AG10803 (cell line): ENCODE results near the gene APPL2.
A peak's percentile ranks its signal among the peaks of the same experiment; 100 is the strongest.

Experiments used
- DNase-seq: peaks from one replicate; pipeline ENCODE4 v3.0.0; 2010; ENCODE audit warnings: low read depth
- H3K4me3 ChIP-seq: 2 replicates; pipeline ENCODE4 v1.5.1; 2011; ENCODE audit warnings: mild to moderate bottlenecking, low read length, control low read depth
- CTCF ChIP-seq: conservative IDR thresholded peaks from 2 replicates; pipeline ENCODE4 v1.5.1; 2011; ENCODE audit warnings: mild to moderate bottlenecking, low read length, control low read depth, inconsistent platforms

APPL2 gene

DNA sequence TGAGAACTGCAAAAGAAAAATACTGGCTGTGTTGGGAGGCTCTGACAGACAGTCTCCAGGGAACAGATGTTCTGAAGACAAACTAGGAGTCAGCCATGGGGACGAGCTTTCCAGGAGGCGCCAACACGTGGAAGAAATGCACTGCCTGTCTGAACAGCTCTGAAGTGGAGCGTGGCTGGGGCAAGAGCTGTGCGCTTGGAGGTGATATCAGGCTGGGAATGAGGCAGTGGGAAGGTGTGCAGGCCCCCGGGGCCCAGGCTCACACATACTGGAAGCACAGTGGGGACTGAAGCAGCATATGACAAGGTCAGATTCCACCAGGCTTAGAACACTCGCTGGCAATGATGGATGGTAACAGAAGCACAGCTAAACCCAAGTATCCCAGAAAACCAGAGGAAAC is 17.5 kb downstream of the APPL2 start:
- peak; percentile 29 for TF ChIP-seq CTCF
- peak; percentile 42 for DNase-seq
- no peak overlapping the region for H3K4me3 ChIP-seq

DNA sequence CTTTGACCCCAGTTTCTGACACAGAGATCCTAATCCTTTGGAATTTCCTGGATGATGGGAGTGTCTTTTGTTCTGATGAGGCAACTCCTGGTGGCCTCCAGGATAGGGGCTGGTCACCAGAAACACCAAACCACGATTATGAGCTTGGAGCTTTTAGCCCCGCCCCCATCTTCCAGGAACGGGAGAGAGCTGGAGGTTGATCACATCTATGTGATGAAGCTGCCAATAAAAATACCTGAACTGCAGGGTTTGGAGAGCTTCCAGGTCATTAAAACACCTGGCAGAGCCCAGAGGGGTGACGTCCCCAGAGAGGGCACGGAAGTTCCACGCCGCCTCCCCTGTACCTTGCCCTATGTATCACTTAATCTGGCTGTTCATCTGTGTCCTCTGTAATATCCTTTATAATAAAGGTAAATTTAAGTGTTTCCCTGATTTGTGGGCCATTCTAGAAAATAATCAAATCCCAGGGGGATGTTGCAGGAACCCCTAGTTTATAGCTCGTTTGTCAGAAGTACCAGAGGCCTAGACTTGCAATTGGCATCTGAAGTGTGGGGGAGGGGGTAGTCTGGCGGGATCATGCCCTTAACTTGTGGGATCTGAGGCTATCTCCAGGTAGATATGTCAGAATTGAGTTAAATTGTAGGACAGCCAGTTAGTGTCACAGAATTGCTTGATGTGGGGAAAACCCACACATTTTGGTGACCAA is 21.2 kb downstream of the APPL2 start:
- no peak for TF ChIP-seq CTCF
- H3K4me3 ChIP-seq = no peak overlapping the region
- DNase-seq = peak; percentile 51

DNA sequence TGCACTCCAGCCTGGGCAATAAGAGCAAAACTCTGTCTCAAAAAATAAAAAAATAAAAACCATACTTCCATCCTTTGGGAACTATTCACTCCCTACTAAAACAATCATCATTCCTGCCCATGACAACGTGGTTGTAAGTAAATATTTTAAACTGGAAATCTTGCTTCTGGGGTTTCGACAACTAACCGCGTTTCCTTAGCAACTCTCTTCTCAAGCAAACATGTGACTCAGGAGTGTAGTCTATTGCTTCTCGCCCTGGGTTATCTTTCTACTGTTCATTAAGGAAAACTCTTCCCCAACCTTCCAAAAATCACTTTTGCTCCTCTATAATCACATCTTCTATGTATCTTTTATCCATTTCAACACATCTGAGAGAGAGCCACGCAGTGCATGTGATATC is 21.8 kb downstream of the APPL2 start:
- peak; percentile 84 for DNase-seq
- TF ChIP-seq CTCF = no peak
- no peak overlapping the region for H3K4me3 ChIP-seq

- H3K4me3 ChIP-seq = no peak overlapping the region
- no peak for TF ChIP-seq CTCF
- peak; percentile 95 for DNase-seq
Measured at GRCh38 chr12:105212438-105212837, 23.5 kb downstream of the APPL2 start.

DNA sequence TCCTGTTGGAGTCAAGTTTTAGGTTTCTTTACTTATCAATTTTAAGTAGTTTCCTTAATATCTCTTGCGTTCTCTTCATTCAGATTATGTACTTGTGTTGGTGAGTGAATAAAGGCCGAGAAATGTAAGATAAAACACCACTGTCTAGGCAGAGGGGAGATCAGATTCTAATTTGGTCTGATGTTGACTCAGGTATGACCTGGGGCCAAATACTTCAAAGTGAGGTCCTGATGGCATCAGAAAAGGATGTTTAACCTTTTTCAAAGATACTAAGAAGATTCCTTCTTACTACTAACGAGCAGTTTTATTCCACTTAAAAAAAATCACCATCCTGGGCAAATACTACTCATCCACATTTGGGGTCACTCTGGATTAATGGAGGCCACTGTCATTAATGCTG is 26.9 kb downstream of the APPL2 start:
- no peak overlapping the region for H3K4me3 ChIP-seq
- DNase-seq = no peak
- no peak for TF ChIP-seq CTCF

- no peak for DNase-seq
- no peak overlapping the region for H3K4me3 ChIP-seq
- no peak for TF ChIP-seq CTCF
Measured at GRCh38 chr12:105206686-105207374, 29.1 kb downstream of the APPL2 start.
